Spinal cord (tissue), 10 donors: ENCODE data around the gene SYNM. TPM values are rescaled to one million over a fixed set of nuclear protein-coding genes. Genes with fewer than 3 reads are reported as not detected.

Source experiments
- DNase-seq, 6 donors: peaks; one replicate each; pipeline versions ENCODE4 v3.0.0 to v3.0.0-alpha.2; 2013 to 2015; ENCODE audit warnings: low spot score in 6 of 6, low read depth in 4 of 6
- H3K27ac ChIP-seq: one replicate; pipeline ENCODE4 v1.5.1; 2013; ENCODE audit warnings: low read depth, low read length, control low read depth
- H3K27me3 ChIP-seq: one replicate; pipeline ENCODE4 v1.6.1; 2013; ENCODE audit warnings: low read length; ENCODE audit not compliant: control insufficient read depth, insufficient read depth
- H3K36me3 ChIP-seq: one replicate; pipeline ENCODE4 v1.6.1; 2013; ENCODE audit warnings: low read length; ENCODE audit not compliant: control insufficient read depth, insufficient read depth
- H3K4me1 ChIP-seq: one replicate; pipeline ENCODE4 v1.6.1; 2013; ENCODE audit warnings: low read length; ENCODE audit not compliant: control insufficient read depth, insufficient read depth
- H3K4me3 ChIP-seq: one replicate; pipeline ENCODE4 v1.5.1; 2013; ENCODE audit warnings: low read depth, low read length, control low read depth
- H3K9me3 ChIP-seq: one replicate; pipeline ENCODE4 v1.6.1; 2013; ENCODE audit warnings: low read length; ENCODE audit not compliant: control insufficient read depth, insufficient read depth
- WGBS: methylation state at CpG from one replicate; pipeline ENCODE4 v1.1.5; 2013; ENCODE audit warnings: missing lambda C conversion rate; ENCODE audit not compliant: insufficient coverage; 5-methylcytosine and 5-hydroxymethylcytosine counted together
- polyA plus RNA-seq, 2 donors: library from polyadenylated mRNA; unstranded; fragments of 120-200 nt; gene quantifications; one replicate each; pipeline ENCODE4 v1.2.1, GENCODE V29; 2013; ENCODE audit not compliant: insufficient read length in 2 of 2
- total RNA-seq, 2 donors: library from RNA; depleted of rRNA in 1 of 2; stranded (reverse); fragments of 120-200 nt in 1 of 2; fragments of >200 nt in 1 of 2; gene quantifications; one replicate each; pipeline versions ENCODE4 v1.2.3 to v1.2.4, GENCODE V29; 2013 to 2014
- donor health status: healthy.

SYNM gene
- total and polyA plus RNA-seq, 4 donors, result 14.1 to 32.5 (median 28.5) TPM

GRCh38 chr15:99134317-99134821 is 29.5 kb downstream of the SYNM start:
- WGBS, result 71% methylated on average over 4 of the region's 11 CpGs
- Histone ChIP-seq H3K27me3 (no peaks in the 10 kb centered on the region), H3K4me3 (no peak overlapping the region), H3K9me3 (no peaks in the 10 kb centered on the region), H3K36me3 (peaks cover 54% of the 10 kb centered on the region), H3K27ac (no peak overlapping the region), H3K4me1 (peaks cover 19% of the 10 kb centered on the region)
- DNase-seq, result peak in 1 of 6 donors; percentile 50

DNA sequence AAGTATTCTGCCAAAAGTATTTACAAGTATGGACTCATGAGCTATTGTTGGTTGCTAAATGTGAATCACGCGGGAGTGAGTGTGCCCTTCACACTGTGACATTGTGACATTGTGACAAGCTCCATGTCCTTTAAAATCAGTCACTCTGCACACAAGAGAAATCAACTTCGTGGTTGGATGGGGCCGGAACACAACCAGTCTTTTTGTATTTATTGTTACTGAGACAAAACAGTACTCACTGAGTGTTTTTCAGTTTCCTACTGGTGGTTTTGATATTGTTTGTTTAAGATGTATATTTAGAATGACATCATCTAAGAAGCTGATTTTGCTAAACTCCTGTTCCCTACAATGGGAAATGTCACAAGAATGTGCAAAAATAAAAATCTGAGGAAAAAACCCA is 30.3 kb downstream of the SYNM start:
- no CpG with 5 or more reads among the region's 4 CpGs for WGBS
- Histone ChIP-seq H3K27ac (no peak overlapping the region), H3K27me3 (no peaks in the 10 kb centered on the region), H3K4me3 (no peak overlapping the region), H3K9me3 (no peaks in the 10 kb centered on the region), H3K36me3 (peaks cover 46% of the 10 kb centered on the region), H3K4me1 (peaks cover 19% of the 10 kb centered on the region)
- no peak for DNase-seq

DNA sequence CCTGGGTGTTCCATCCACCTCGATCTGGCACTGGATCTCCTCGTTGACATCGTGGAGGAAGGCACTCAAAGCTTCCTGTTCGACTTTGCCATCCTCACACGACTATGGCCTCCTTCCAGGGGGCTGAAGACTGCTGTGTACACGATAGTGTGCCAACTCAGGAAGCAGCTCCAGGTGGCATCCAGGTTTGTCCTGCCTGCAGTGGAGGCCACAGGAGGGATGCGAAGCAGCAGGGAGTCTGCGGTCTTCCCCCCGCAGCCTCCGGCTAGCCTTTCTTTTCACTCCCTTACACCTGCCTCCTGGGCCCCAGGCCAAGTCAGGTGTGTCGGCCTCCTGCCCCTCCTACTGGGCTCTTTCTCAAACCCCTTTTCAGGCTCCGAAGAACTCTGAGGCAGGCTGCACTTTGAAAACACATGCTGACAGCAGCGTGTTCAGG is 32.2 kb downstream of the SYNM start:
- no peaks in the 10 kb centered on the region for H3K27me3 ChIP-seq
- H3K9me3 ChIP-seq, result no peaks in the 10 kb centered on the region
- peaks cover 13% of the 10 kb centered on the region for H3K4me1 ChIP-seq
- no peak for DNase-seq
- 79% methylated on average over 12 of the region's 13 CpGs for WGBS
- no peak overlapping the region for H3K4me3 ChIP-seq
- peaks cover 27% of the 10 kb centered on the region for H3K36me3 ChIP-seq
- H3K27ac ChIP-seq, result no peak overlapping the region

DNA sequence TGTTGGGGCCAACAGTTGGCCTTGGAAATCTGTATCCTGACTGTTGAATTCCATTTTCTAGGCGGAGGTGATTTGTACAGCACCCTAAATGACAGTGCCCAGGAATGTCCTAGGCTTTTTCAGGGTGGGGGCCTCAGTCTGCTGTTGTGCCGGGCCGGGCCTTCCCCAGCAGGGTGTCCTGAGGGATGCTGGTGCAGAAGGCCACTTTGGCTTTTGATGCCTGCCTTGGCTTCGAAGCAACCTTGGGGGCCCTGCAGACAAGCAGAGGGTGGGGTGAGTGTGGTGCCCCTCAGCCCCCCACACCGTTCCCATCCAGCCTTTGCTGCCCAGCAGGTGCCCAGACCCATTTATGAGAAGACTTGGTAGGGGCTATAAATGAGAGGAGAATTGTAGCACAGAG is 33.0 kb downstream of the SYNM start:
- peaks cover 8% of the 10 kb centered on the region for H3K4me1 ChIP-seq
- H3K9me3 ChIP-seq, result no peaks in the 10 kb centered on the region
- DNase-seq, result no peak
- no peaks in the 10 kb centered on the region for H3K27me3 ChIP-seq
- 87% methylated on average over 3 of the region's 5 CpGs for WGBS
- H3K36me3 ChIP-seq, result peaks cover 22% of the 10 kb centered on the region
- H3K4me3 ChIP-seq, result no peak overlapping the region
- no peak overlapping the region for H3K27ac ChIP-seq

DNA sequence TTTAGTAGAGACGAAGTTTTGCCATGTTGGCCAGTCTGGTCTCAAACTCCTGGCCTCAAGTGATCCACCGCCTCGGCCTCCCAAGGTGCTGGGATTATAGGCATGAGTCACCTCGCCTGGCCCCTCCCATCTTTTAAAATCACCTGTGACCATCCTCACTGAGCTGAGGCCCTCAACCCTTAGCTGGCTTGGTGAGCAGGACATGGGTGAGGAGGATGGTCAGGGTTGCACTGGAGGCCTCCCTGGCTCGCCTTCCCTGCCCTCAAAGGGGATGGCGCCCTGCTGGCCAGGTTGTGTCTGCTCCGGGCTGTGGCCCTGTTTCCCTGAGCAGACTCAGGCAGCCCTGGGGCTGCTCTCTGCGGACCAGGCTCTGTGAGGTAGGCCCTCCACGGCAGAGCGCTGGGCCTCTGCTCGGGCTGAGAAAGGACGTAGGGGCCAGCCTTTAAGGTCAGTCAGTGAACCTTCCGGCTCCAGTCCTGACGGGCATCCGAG is 33.7 kb downstream of the SYNM start:
- no peak overlapping the region for H3K4me3 ChIP-seq
- H3K4me1 ChIP-seq, result peaks cover 8% of the 10 kb centered on the region
- no peak overlapping the region for H3K27ac ChIP-seq
- no peak for DNase-seq
- peaks cover 22% of the 10 kb centered on the region for H3K36me3 ChIP-seq
- H3K9me3 ChIP-seq, result no peaks in the 10 kb centered on the region
- 90% methylated on average over 14 of the region's 15 CpGs for WGBS
- no peaks in the 10 kb centered on the region for H3K27me3 ChIP-seq

DNA sequence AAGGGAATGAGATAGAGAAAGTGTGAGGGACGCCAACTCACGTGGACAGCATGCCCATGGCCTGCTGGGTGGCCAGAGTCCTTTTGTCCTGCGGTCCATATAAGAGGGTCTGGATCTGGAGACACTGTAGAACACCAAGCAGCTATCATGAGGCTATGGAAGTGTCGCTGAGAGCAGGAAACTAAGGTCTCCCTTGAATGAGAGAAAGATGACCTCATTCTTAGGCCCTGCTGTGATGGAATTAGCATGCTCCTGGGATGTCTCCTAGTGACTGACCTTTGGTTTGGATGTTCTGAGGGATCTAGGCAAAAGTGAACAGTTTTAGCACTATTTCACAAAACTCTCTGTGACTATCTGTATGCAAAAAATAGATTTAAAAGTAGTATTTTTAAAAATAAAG is 34.4 kb downstream of the SYNM start:
- peaks cover 22% of the 10 kb centered on the region for H3K36me3 ChIP-seq
- no peak for DNase-seq
- H3K27ac ChIP-seq, result no peak overlapping the region
- H3K9me3 ChIP-seq, result no peaks in the 10 kb centered on the region
- 85% methylated on average over 4 of the region's 4 CpGs for WGBS
- no peak overlapping the region for H3K4me3 ChIP-seq
- H3K27me3 ChIP-seq, result no peaks in the 10 kb centered on the region
- peaks cover 10% of the 10 kb centered on the region for H3K4me1 ChIP-seq

GRCh38 chr15:99140590-99140989 is 35.7 kb downstream of the SYNM start:
- no peaks in the 10 kb centered on the region for H3K9me3 ChIP-seq
- no peak overlapping the region for H3K4me3 ChIP-seq
- H3K27me3 ChIP-seq, result no peaks in the 10 kb centered on the region
- H3K27ac ChIP-seq, result no peak overlapping the region
- no peak for DNase-seq
- H3K36me3 ChIP-seq, result peaks cover 22% of the 10 kb centered on the region
- H3K4me1 ChIP-seq, result peaks cover 7% of the 10 kb centered on the region
- no CpG with 5 or more reads among the region's 4 CpGs for WGBS

- Histone ChIP-seq H3K9me3 (no peaks in the 10 kb centered on the region), H3K36me3 (peaks cover 17% of the 10 kb centered on the region), H3K27me3 (no peaks in the 10 kb centered on the region), H3K4me1 (peaks cover 14% of the 10 kb centered on the region), H3K27ac (no peak overlapping the region), H3K4me3 (no peak overlapping the region)
- WGBS, result 93% methylated on average over 4 of the region's 4 CpGs
- no peak for DNase-seq
Measured at GRCh38 chr15:99141943-99142342, 37.1 kb downstream of the SYNM start.

DNA sequence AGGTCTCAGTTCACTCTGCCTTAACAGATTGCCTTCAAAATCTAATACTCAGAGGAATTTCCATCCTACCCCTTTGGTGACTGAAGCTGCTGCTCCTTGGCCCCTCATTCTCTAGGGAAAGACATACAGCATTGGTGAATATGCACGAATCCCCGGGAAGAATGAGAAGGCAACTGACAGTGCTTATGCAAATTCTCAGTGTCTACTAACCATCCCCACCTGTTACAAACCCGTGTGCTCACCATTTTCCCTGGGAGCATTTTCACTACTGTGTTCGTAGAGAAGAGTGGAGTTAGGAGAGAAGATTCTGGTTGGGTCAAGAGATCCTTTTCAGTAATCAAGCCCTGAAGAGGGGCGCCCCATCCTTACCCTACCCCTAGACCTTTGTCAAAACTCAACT is 37.7 kb downstream of the SYNM start:
- H3K9me3 ChIP-seq, result no peaks in the 10 kb centered on the region
- H3K36me3 ChIP-seq, result peaks cover 11% of the 10 kb centered on the region
- DNase-seq, result no peak
- no peak overlapping the region for H3K27ac ChIP-seq
- H3K4me1 ChIP-seq, result peaks cover 14% of the 10 kb centered on the region
- H3K4me3 ChIP-seq, result no peak overlapping the region
- 38% methylated on average over 2 of the region's 5 CpGs for WGBS
- H3K27me3 ChIP-seq, result no peaks in the 10 kb centered on the region

- Histone ChIP-seq H3K4me1 (peaks cover 14% of the 10 kb centered on the region), H3K27ac (no peak overlapping the region), H3K9me3 (no peaks in the 10 kb centered on the region), H3K4me3 (no peak overlapping the region), H3K27me3 (no peaks in the 10 kb centered on the region), H3K36me3 (peaks cover 6% of the 10 kb centered on the region)
- DNase-seq, result peak in 1 of 6 donors; percentile 55
- WGBS, result no CpG with 5 or more reads among the region's 3 CpGs
Measured at GRCh38 chr15:99143242-99143641, 38.4 kb downstream of the SYNM start.
